MM.1S (cell line): ENCODE measurements around the gene CLIC5.

Source experiments
- DNase-seq: peaks from one replicate; pipeline ENCODE4 v3.0.0-alpha.2; 2015
- H2AFZ ChIP-seq: fragments of 300-600 bp; sonication (generic); 2 replicates; pipeline ENCODE4 v1.6.0; 2016; ENCODE audit warnings: antibody characterized with exemption, low read length
- H3F3A ChIP-seq: fragments of 300-600 bp; sonication (generic); 2 replicates; pipeline ENCODE4 v1.6.1; 2016; ENCODE audit warnings: mild to moderate bottlenecking, antibody characterized with exemption, low read length, moderate library complexity, mixed read lengths; ENCODE audit not compliant: insufficient read depth
- H3K27ac ChIP-seq: fragments of 300-600 bp; sonication (generic); 2 replicates; pipeline ENCODE4 v1.5.1; 2016; ENCODE audit warnings: mild to moderate bottlenecking, low read length
- H3K27me3 ChIP-seq: fragments of 300-600 bp; sonication (generic); replicated peaks from 2 replicates; pipeline ENCODE4 v1.6.0; 2016; ENCODE audit warnings: low read length; ENCODE audit not compliant: insufficient read depth
- H3K36me3 ChIP-seq: fragments of 300-600 bp; sonication (generic); replicated peaks from 2 replicates; pipeline ENCODE4 v1.6.1; 2016; ENCODE audit warnings: mild to moderate bottlenecking, low read length, mixed read lengths; ENCODE audit not compliant: insufficient read depth
- H3K4me1 ChIP-seq: fragments of 300-600 bp; sonication (generic); 2 replicates; pipeline ENCODE4 v1.6.1; 2016; ENCODE audit warnings: low read length, mixed read lengths
- H3K4me2 ChIP-seq: fragments of 300-600 bp; sonication (generic); 2 replicates; pipeline ENCODE4 v1.6.0; 2016; ENCODE audit warnings: low read depth, low read length
- H3K4me3 ChIP-seq: fragments of 300-600 bp; sonication (generic); 2 replicates; pipeline ENCODE4 v1.5.1; 2016; ENCODE audit warnings: low read length, mixed read lengths
- H3K79me2 ChIP-seq: fragments of 300-600 bp; sonication (generic); 2 replicates; pipeline ENCODE4 v1.6.1; 2016; ENCODE audit warnings: mixed run types, low read length, mixed read lengths
- H3K9ac ChIP-seq: fragments of 300-600 bp; sonication (generic); 2 replicates; pipeline ENCODE4 v1.6.1; 2016; ENCODE audit warnings: low read length, mixed read lengths
- H3K9me2 ChIP-seq: fragments of 300-600 bp; sonication (generic); replicated peaks from 2 replicates; pipeline ENCODE4 v1.6.1; 2016; ENCODE audit warnings: mild to moderate bottlenecking, low read length, mixed read lengths; ENCODE audit not compliant: insufficient read depth
- H3K9me3 ChIP-seq: fragments of 300-600 bp; sonication (generic); replicated peaks from 2 replicates; pipeline ENCODE4 v1.6.1; 2016; ENCODE audit warnings: mild to moderate bottlenecking, low read length, mixed read lengths; ENCODE audit not compliant: insufficient read depth
- H4K20me1 ChIP-seq: fragments of 300-600 bp; sonication (generic); 2 replicates; pipeline ENCODE4 v1.6.1; 2016; ENCODE audit warnings: mild to moderate bottlenecking, low read length, moderate library complexity, mixed read lengths; ENCODE audit not compliant: insufficient read depth
- CTCF ChIP-seq: fragments of 300-600 bp; sonication (generic); IDR thresholded peaks from 2 replicates; pipeline ENCODE4 v1.5.1; 2016; ENCODE audit warnings: antibody characterized with exemption, low read length, mixed read lengths
- EZH2 ChIP-seq: fragments of 300-600 bp; sonication (generic); optimal IDR thresholded peaks from 2 replicates; pipeline ENCODE3; 2017; ENCODE audit warnings: low read depth, mild to moderate bottlenecking, antibody characterized with exemption, low read length, mixed read lengths
- EZH2phosphoT487 ChIP-seq: fragments of 300-600 bp; sonication (generic); IDR thresholded peaks from 2 replicates; pipeline ENCODE4 v1.6.1; 2018; ENCODE audit warnings: antibody characterized with exemption, low read length

CLIC5 gene

GRCh38 chr6:45959534-45960145, 56.0 kb downstream of the CLIC5 start:
- no peaks in the 10 kb centered on the region for H4K20me1 ChIP-seq
- H3K4me3 ChIP-seq = no peak overlapping the region
- TF ChIP-seq EZH2 (no peak), CTCF (no peak)
- H3K4me2 ChIP-seq = no peak overlapping the region
- no peaks in the 10 kb centered on the region for H3K9me3 ChIP-seq
- no peak overlapping the region for H3K27ac ChIP-seq
- H3K9me2 ChIP-seq = no peaks in the 10 kb centered on the region
- no peak overlapping the region for H2AFZ ChIP-seq
- H3F3A ChIP-seq = no peaks in the 10 kb centered on the region
- no peak overlapping the region for H3K9ac ChIP-seq
- no peaks in the 10 kb centered on the region for H3K4me1 ChIP-seq
- no peaks in the 10 kb centered on the region for H3K79me2 ChIP-seq
- H3K36me3 ChIP-seq = no peaks in the 10 kb centered on the region
- DNase-seq = no peak
- no peaks in the 10 kb centered on the region for H3K27me3 ChIP-seq

GRCh38 chr6:45956663-45957062, 59.0 kb downstream of the CLIC5 start:
- Histone ChIP-seq H3K4me1 (no peaks in the 10 kb centered on the region), H3K9me3 (no peaks in the 10 kb centered on the region), H3K79me2 (no peaks in the 10 kb centered on the region), H3F3A (no peaks in the 10 kb centered on the region), H3K27me3 (no peaks in the 10 kb centered on the region), H3K9me2 (no peaks in the 10 kb centered on the region), H3K4me2 (no peak overlapping the region), H3K9ac (no peak overlapping the region), H3K36me3 (no peaks in the 10 kb centered on the region), H4K20me1 (no peaks in the 10 kb centered on the region), H3K27ac (no peak overlapping the region), H3K4me3 (no peak overlapping the region), H2AFZ (no peak overlapping the region)
- DNase-seq = no peak
- TF ChIP-seq CTCF = no peak

GRCh38 chr6:45956176-45956575, 59.5 kb downstream of the CLIC5 start:
- no peak overlapping the region for H3K27ac ChIP-seq

More at GRCh38 chr6:45956176-45956575, 59.5 kb downstream of the CLIC5 start:
- H3K4me3 ChIP-seq = no peak overlapping the region
- H3K79me2 ChIP-seq = no peaks in the 10 kb centered on the region
- TF ChIP-seq CTCF = no peak
- no peak for TF ChIP-seq EZH2phosphoT487
- no peak for TF ChIP-seq EZH2
- no peaks in the 10 kb centered on the region for H4K20me1 ChIP-seq
- no peaks in the 10 kb centered on the region for H3K4me1 ChIP-seq
- H2AFZ ChIP-seq = no peak overlapping the region
- H3K9ac ChIP-seq = no peak overlapping the region
- no peaks in the 10 kb centered on the region for H3F3A ChIP-seq
- DNase-seq = no peak
- H3K9me3 ChIP-seq = no peaks in the 10 kb centered on the region
- no peak overlapping the region for H3K4me2 ChIP-seq
- H3K9me2 ChIP-seq = no peaks in the 10 kb centered on the region
- no peaks in the 10 kb centered on the region for H3K27me3 ChIP-seq
- H3K36me3 ChIP-seq = no peaks in the 10 kb centered on the region
